ENCODE measurements around the gene ZNF670.

DNA sequence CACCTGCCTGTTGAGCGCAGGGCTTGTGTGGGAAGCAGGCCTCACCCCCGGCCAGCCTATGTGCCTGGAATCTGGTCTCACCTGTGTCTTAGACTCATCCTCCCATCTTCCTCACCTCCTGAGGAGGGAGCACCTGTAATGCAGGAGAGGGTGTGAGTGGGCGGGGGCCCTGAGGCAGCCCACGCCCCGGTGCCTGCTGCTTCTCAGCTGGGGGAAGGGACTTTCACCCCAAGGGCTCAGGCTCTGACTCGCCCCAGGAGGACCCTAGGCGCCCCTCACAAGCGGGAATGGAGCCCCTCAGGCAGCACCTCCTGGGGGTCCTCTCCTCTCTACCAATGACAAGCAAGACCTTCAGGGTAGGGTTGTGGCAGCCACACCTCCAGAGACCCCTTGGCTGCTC lies 6.7 kb upstream of the ZNF670 start:
- TF ChIP-seq, protein P1, sequence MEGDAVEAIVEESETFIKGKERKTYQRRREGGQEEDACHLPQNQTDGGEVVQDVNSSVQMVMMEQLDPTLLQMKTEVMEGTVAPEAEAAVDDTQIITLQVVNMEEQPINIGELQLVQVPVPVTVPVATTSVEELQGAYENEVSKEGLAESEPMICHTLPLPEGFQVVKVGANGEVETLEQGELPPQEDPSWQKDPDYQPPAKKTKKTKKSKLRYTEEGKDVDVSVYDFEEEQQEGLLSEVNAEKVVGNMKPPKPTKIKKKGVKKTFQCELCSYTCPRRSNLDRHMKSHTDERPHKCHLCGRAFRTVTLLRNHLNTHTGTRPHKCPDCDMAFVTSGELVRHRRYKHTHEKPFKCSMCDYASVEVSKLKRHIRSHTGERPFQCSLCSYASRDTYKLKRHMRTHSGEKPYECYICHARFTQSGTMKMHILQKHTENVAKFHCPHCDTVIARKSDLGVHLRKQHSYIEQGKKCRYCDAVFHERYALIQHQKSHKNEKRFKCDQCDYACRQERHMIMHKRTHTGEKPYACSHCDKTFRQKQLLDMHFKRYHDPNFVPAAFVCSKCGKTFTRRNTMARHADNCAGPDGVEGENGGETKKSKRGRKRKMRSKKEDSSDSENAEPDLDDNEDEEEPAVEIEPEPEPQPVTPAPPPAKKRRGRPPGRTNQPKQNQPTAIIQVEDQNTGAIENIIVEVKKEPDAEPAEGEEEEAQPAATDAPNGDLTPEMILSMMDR (IDR thresholded peaks at IDR 0.05), result no peak
- no peak for TF ChIP-seq POLR2AphosphoS5 (IDR thresholded peaks at IDR 0.05)

All from upper lobe of left lung (tissue), 4 donors.